HG03280 (cell line): ENCODE results near the gene GTF2H1.

Experiments used
- ATAC-seq: cut with Tn5 transposase; IDR thresholded peaks from one replicate; pipeline ENCODE4 v1.9.1; 2021; ENCODE audit warnings: mild to moderate bottlenecking, moderate library complexity; ENCODE audit not compliant: unreplicated experiment

The GTF2H1 gene

GRCh38 chr11:18321969-18322711 lies at the start of gene GTF2H1, which contains the start of gene HPS5:
Gene GTF2H1 (plus strand): TSS chr11:18322567. CDS start chr11:18333075, 10,508 bp downstream.
Gene HPS5 (minus strand): TSS chr11:18322140. CDS start chr11:18317858, 4,282 bp downstream.
- ATAC-seq = peak; percentile 94

GRCh38 chr11:18277565-18278271 lies 44.6 kb upstream of the GTF2H1 start:
- ATAC-seq = no peak

- ATAC-seq = peak; percentile 93
Observed at GRCh38 chr11:18280438-18281045, 41.8 kb upstream of the GTF2H1 start.

- no peak for ATAC-seq
Observed at GRCh38 chr11:18282626-18283025, 39.7 kb upstream of the GTF2H1 start.

GRCh38 chr11:18285841-18286240 lies 36.5 kb upstream of the GTF2H1 start:
- no peak for ATAC-seq

GRCh38 chr11:18288911-18289310 lies 33.5 kb upstream of the GTF2H1 start:
- ATAC-seq = no peak

GRCh38 chr11:18294862-18295261 lies 27.5 kb upstream of the GTF2H1 start:
- no peak for ATAC-seq

- no peak for ATAC-seq
Observed at GRCh38 chr11:18295316-18295715, 27.1 kb upstream of the GTF2H1 start.

GRCh38 chr11:18299721-18300120 lies 22.6 kb upstream of the GTF2H1 start:
- ATAC-seq = no peak

- no peak for ATAC-seq
Observed at GRCh38 chr11:18304745-18305144, 17.6 kb upstream of the GTF2H1 start.

GRCh38 chr11:18307461-18308139 lies 14.8 kb upstream of the GTF2H1 start:
- no peak for ATAC-seq

GRCh38 chr11:18308242-18308641 lies 14.1 kb upstream of the GTF2H1 start:
- ATAC-seq = no peak

- no peak for ATAC-seq
Observed at GRCh38 chr11:18309691-18310090, 12.7 kb upstream of the GTF2H1 start.

- peak; percentile 45 for ATAC-seq
Observed at GRCh38 chr11:18310800-18311340, 11.5 kb upstream of the GTF2H1 start.

GRCh38 chr11:18312012-18312411 lies 10.4 kb upstream of the GTF2H1 start:
- ATAC-seq = no peak

- no peak for ATAC-seq
Observed at GRCh38 chr11:18312663-18313420, 9.5 kb upstream of the GTF2H1 start.

- ATAC-seq = no peak
Observed at GRCh38 chr11:18313965-18314763, 8.2 kb upstream of the GTF2H1 start.

- no peak for ATAC-seq
Observed at GRCh38 chr11:18314784-18315523, 7.4 kb upstream of the GTF2H1 start.

- ATAC-seq = no peak
Observed at GRCh38 chr11:18315893-18316292, 6.5 kb upstream of the GTF2H1 start.
